Heart left ventricle (tissue), 16 donors: Measurements from ENCODE around the gene FXYD3. TPM values are rescaled to one million over a fixed set of nuclear protein-coding genes. Genes with fewer than 3 reads are reported as not detected.
"Not testable (repeated sequence)": the region's sequence is repeated elsewhere in the genome, so short reads cannot be mapped to it uniquely, and the experiment has no call there.

Source experiments
- ATAC-seq, 4 donors: fragments of 200-7000 bp; cut with Tn5 transposase; one replicate each; pipeline ENCODE4 v1.9.1; 2020 to 2022; ENCODE audit warnings: moderate library complexity in 4 of 4, mild to moderate bottlenecking in 3 of 4, moderate number of reproducible peaks in 1 of 4
- DNase-seq, 5 donors: peaks; one replicate each; pipeline ENCODE4 v3.0.0-alpha.2; 2020
- H3K27ac ChIP-seq, 12 donors: fragments of 200-600 bp; sonication (generic) in 4 of 12; one replicate each; pipeline versions ENCODE4 v1.5.0 to v1.8.0; 2016 to 2022; ENCODE audit warnings: mild to moderate bottlenecking in 2 of 12
- H3K27me3 ChIP-seq, 9 donors: fragments of 200-600 bp; sonication (generic) in 2 of 9; one replicate each; pipeline versions ENCODE4 v1.5.1 to v1.8.0; 2016 to 2022; ENCODE audit warnings: mild to moderate bottlenecking in 3 of 9
- H3K36me3 ChIP-seq, 9 donors: fragments of 200-600 bp; sonication (generic) in 2 of 9; one replicate each; pipeline versions ENCODE4 v1.5.0 to v1.8.0; 2018 to 2022; ENCODE audit warnings: mild to moderate bottlenecking in 2 of 9
- H3K4me1 ChIP-seq, 12 donors: fragments of 200-600 bp; sonication (generic) in 4 of 12; one replicate each; pipeline versions ENCODE4 v1.5.0 to v1.8.0; 2016 to 2022; ENCODE audit warnings: mild to moderate bottlenecking in 3 of 12
- H3K4me3 ChIP-seq, 12 donors: fragments of 200-600 bp; sonication (generic) in 4 of 12; one replicate each; pipeline versions ENCODE4 v1.5.0 to v1.8.0; 2017 to 2022; ENCODE audit warnings: mild to moderate bottlenecking in 9 of 12, moderate library complexity in 4 of 12
- H3K9me3 ChIP-seq, 12 donors: fragments of 200-600 bp; sonication (generic) in 4 of 12; one replicate each; pipeline versions ENCODE4 v1.5.0 to v1.8.0; 2016 to 2022; ENCODE audit warnings: mild to moderate bottlenecking in 1 of 12
- CTCF ChIP-seq, 12 donors: fragments of 200-600 bp; sonication (generic) in 4 of 12; IDR thresholded peaks; one replicate each; pipeline versions ENCODE4 v1.5.0 to v1.8.0; 2018 to 2022; ENCODE audit warnings: antibody characterized with exemption in 12 of 12, mild to moderate bottlenecking in 5 of 12
- POLR2A ChIP-seq, 2 donors: fragments of 450-650 bp; IDR thresholded peaks; one replicate each; pipeline ENCODE4 v1.6.1; 2017; ENCODE audit warnings: antibody characterized with exemption in 2 of 2, mild to moderate bottlenecking in 2 of 2, moderate library complexity in 2 of 2
- WGBS, 4 donors: extraction: QIAGEN DNeasy Blood & Tissue Kit in 2 of 4; methylation state at CpG; one replicate each; pipeline versions ENCODE4 v1.1.5 to v1.1.7; 2013 to 2018; 5-methylcytosine and 5-hydroxymethylcytosine counted together
- intact Hi-C, 10 donors: fragments of 100-400 bp; cut with DNase I; formaldehyde crosslinking; loops; one replicate each; pipeline versions ENCODE4 v1.11.1 to v1.14.2; 2022
- polyA plus RNA-seq, 2 donors: library from polyadenylated mRNA; stranded (reverse); fragments of 200-250 nt; gene quantifications; one replicate each; pipeline ENCODE4 v1.2.3, GENCODE V29; 2013
- total RNA-seq, 9 donors: library from RNA; depleted of rRNA in 2 of 9; stranded (reverse); fragments of >200 nt in 2 of 9; fragmentation: NEBNext Ultra II Directional in 3 of 9; extraction: Animal tissue kit (Norgen Biotek cat#: 25700) in 3 of 9; gene quantifications; one replicate each; pipeline versions ENCODE4 v1.1.0 to v1.2.4, GENCODE V29; 2016 to 2023
- donor health status: ischemic (EF 13 %, LVEDD 7.1; RV severe dilation, severe dysfunction).
- donor health status: healthy with polysubstance abuse.
- donor health status: DM: no; HTN: yes; CAD: no.
- donor health status: DM: no; HTN: no; CAD: no.
- donor health status: ischemic (EF 25% LVEDD 6.9; RV normal size, moderate dysfunction).
- donor health status: ischemic (EF 25% LVEDD 5.7; RV mildly dilated, moderate dysfunction).
- donor health status: healthy.
- donor health status: DM: yes; HTN: yes; CAD: no.
- donor health status: ischemic (EF 35%, LVEDD 5.7; RV mildly dilated, moderate dysfunction).
- donor health status: nonischemic (EF 11% LVEDD 7.7; RV severe dilation, severe dysfunction).
- donor health status: DM: yes; HTN: yes; CAD: no.
- donor health status: PGD.
- donor health status: ischemic (EF 29% LVEDD 5.4; RV normal size, mild dysfunction).
- donor health status: nonischemic (EF 23%, LVEDD 6.1; RV moderate dilation, normal function).

The FXYD3 gene
- total and polyA plus RNA-seq, 11 donors, result 0.37 to 2.5 (median 0.93) TPM; not detected in 3

GRCh38 chr19:35146746-35147459, 31.3 kb downstream of the FXYD3 start:
- no peak for DNase-seq
- H3K36me3 ChIP-seq, result peaks cover 0 to 4% (median 0%) of the 10 kb centered on the region in 9 donors
- TF ChIP-seq CTCF (IDR thresholded peaks at IDR 0.05) (no peak), POLR2A (IDR thresholded peaks at IDR 0.05) (no peak)
- peaks cover 0 to 20% (median 8%) of the 10 kb centered on the region in 12 donors for H3K4me1 ChIP-seq
- intact Hi-C loops, result loop anchor here in 1 of 10 donors (10.0 kb wide), 1 partner anchor 118 kb away; the partner anchor contains the start of gene USF2
- peaks cover 0 to 23% (median 0%) of the 10 kb centered on the region in 9 donors for H3K27me3 ChIP-seq
- H3K4me3 ChIP-seq, result no peak overlapping the region
- H3K27ac ChIP-seq, result no peak overlapping the region
- H3K9me3 ChIP-seq, result no peaks in the 10 kb centered on the region
- no peak for ATAC-seq
- 69 to 71% (median 70%) methylated on average over 7 of the region's 7 CpGs for WGBS, 4 donors

GRCh38 chr19:35149463-35149862, 33.8 kb downstream of the FXYD3 start:
- Histone ChIP-seq H3K4me3 (no peak overlapping the region), H3K9me3 (no peaks in the 10 kb centered on the region), H3K27ac (no peak overlapping the region), H3K36me3 (no peaks in the 10 kb centered on the region), H3K4me1 (peaks cover 0 to 24% (median 9%) of the 10 kb centered on the region in 12 donors), H3K27me3 (peaks cover 0 to 14% (median 4%) of the 10 kb centered on the region in 9 donors)
- no peak for ATAC-seq
- WGBS, 4 donors, result 84 to 88% (median 86%) methylated on average over 3 of the region's 3 CpGs
- TF ChIP-seq POLR2A (IDR thresholded peaks at IDR 0.05) (no peak), CTCF (IDR thresholded peaks at IDR 0.05) (no peak)
- intact Hi-C loops, result loop anchor here in 1 of 10 donors (10.0 kb wide), 1 partner anchor 115 kb away; the partner anchor contains the start of gene USF2
- no peak for DNase-seq

- TF ChIP-seq CTCF (IDR thresholded peaks at IDR 0.05) (no peak), POLR2A (IDR thresholded peaks at IDR 0.05) (no peak)
- DNase-seq, result no peak
These were observed 34.8 kb downstream of the FXYD3 start for GRCh38 chr19:35150445-35150844.

GRCh38 chr19:35151273-35152065, 35.8 kb downstream of the FXYD3 start:
- peaks cover 0 to 33% (median 18%) of the 10 kb centered on the region in 12 donors for H3K4me1 ChIP-seq
- TF ChIP-seq CTCF (IDR thresholded peaks at IDR 0.05), result no peak
- no peak for TF ChIP-seq POLR2A (IDR thresholded peaks at IDR 0.05)
- H3K4me3 ChIP-seq, result no peak overlapping the region
- H3K9me3 ChIP-seq, result no peaks in the 10 kb centered on the region
- H3K27me3 ChIP-seq, result peaks cover 0 to 30% (median 4%) of the 10 kb centered on the region in 9 donors
- no peak overlapping the region for H3K27ac ChIP-seq
- H3K36me3 ChIP-seq, result no peaks in the 10 kb centered on the region
- intact Hi-C loops, result loop anchor here in 1 of 10 donors (5.0 to 10.0 kb wide), 2 partner anchors 93 to 116 kb away; partner anchors contain the start of genes LSR and USF2
- 79 to 89% (median 83%) methylated on average over 20 of the region's 20 CpGs for WGBS, 4 donors
- DNase-seq, result no peak
- no peak for ATAC-seq

More at GRCh38 chr19:35150445-35150844, 34.8 kb downstream of the FXYD3 start:
- no peak for ATAC-seq
- peaks cover 0 to 24% (median 4%) of the 10 kb centered on the region in 9 donors for H3K27me3 ChIP-seq
- peaks cover 0 to 23% (median 14%) of the 10 kb centered on the region in 12 donors for H3K4me1 ChIP-seq
- H3K4me3 ChIP-seq, result no peak overlapping the region
- 72 to 85% (median 79%) methylated on average over 2 of the region's 2 CpGs for WGBS, 4 donors
- no peaks in the 10 kb centered on the region for H3K36me3 ChIP-seq
- H3K27ac ChIP-seq, result no peak overlapping the region
- H3K9me3 ChIP-seq, result no peaks in the 10 kb centered on the region
- intact Hi-C loops, result loop anchor here in 1 of 10 donors (5.0 to 10.0 kb wide), 2 partner anchors 94 to 117 kb away; partner anchors contain the start of genes LSR and USF2

GRCh38 chr19:35153129-35153522, 37.5 kb downstream of the FXYD3 start:
- not testable (repeated sequence) for H3K9me3 ChIP-seq, H3K27ac ChIP-seq, DNase-seq, ATAC-seq
- Histone ChIP-seq H3K4me1 (peaks cover 0 to 34% (median 18%) of the 10 kb centered on the region in 12 donors), H3K36me3 (peaks cover 0 to 14% (median 7%) of the 10 kb centered on the region in 9 donors), H3K4me3 (peak overlapping the region in 1 of 12 donors; percentile 78), H3K27me3 (peaks cover 0 to 30% (median 4%) of the 10 kb centered on the region in 9 donors)
- WGBS, 4 donors, result 68 to 83% (median 76%) methylated on average over 10 of the region's 10 CpGs
- intact Hi-C loops, result loop anchor here in 1 of 10 donors (5.0 to 10.0 kb wide), 2 partner anchors 92 to 114 kb away; partner anchors contain the start of genes LSR and USF2
